CD14-positive monocyte (primary cell): ENCODE measurements around the gene KNTC1. TPM values are rescaled to one million over a fixed set of nuclear protein-coding genes. Genes with fewer than 3 reads are reported as not detected.
A peak's percentile ranks its signal among the peaks of the same experiment; 100 is the strongest.

Source experiments
- DNase-seq, 3 donors: peaks; one replicate each; pipeline ENCODE4 v3.0.0-alpha.2; 2011 to 2022
- H2AFZ ChIP-seq: 2 replicates; pipeline ENCODE4 v1.6.0; 2012; ENCODE audit warnings: mild to moderate bottlenecking, low read depth, low read length, inconsistent platforms; ENCODE audit not compliant: insufficient read depth, poor library complexity, severe bottlenecking
- H3K27ac ChIP-seq, 2 donors: 1 replicate in 1 of 2; 2 replicates in 1 of 2; pipeline ENCODE4 v1.5.1; 2012 to 2013; ENCODE audit warnings: low read length in 2 of 2, control low read depth in 1 of 2, inconsistent platforms in 1 of 2, low read depth in 1 of 2, mild to moderate bottlenecking in 1 of 2
- H3K27me3 ChIP-seq, 2 donors: one replicate each; pipeline versions ENCODE4 v1.6.0 to v1.6.1; 2011 to 2013; ENCODE audit warnings: low read length in 2 of 2; ENCODE audit not compliant: control insufficient read depth in 2 of 2, insufficient read depth in 2 of 2
- H3K36me3 ChIP-seq, 2 donors: replicated peaks in 1 of 2; 1 replicate in 1 of 2; 2 replicates in 1 of 2; pipeline versions ENCODE4 v1.5.1 to v1.6.1; 2012 to 2013; ENCODE audit warnings: low read length in 2 of 2, control low read depth in 1 of 2, inconsistent platforms in 1 of 2, mild to moderate bottlenecking in 1 of 2; ENCODE audit not compliant: insufficient read depth in 2 of 2, control insufficient read depth in 1 of 2
- H3K4me1 ChIP-seq, 2 donors: 1 replicate in 1 of 2; 2 replicates in 1 of 2; pipeline versions ENCODE4 v1.5.1 to v1.6.1; 2012 to 2013; ENCODE audit warnings: low read length in 2 of 2, control low read depth in 1 of 2, inconsistent platforms in 1 of 2, mild to moderate bottlenecking in 1 of 2, moderate library complexity in 1 of 2; ENCODE audit not compliant: insufficient read depth in 2 of 2, control insufficient read depth in 1 of 2
- H3K4me2 ChIP-seq: replicated peaks from 2 replicates; pipeline ENCODE3; 2012; ENCODE audit warnings: low read length, moderate library complexity, mild to moderate bottlenecking; ENCODE audit not compliant: poor library complexity, severe bottlenecking; ENCODE audit errors: extremely low read depth
- H3K4me3 ChIP-seq, 3 experiments: fragments of 200-600 bp in 1 of 3; sonication (generic) in 1 of 3; replicated peaks in 1 of 3; 1 replicate in 2 of 3; 2 replicates in 1 of 3; pipeline ENCODE4 v1.5.1; 2011 to 2013; ENCODE audit warnings: low read length in 3 of 3, mild to moderate bottlenecking in 3 of 3, control low read depth in 2 of 3, low read depth in 2 of 3, inconsistent platforms in 1 of 3, moderate library complexity in 1 of 3
- H3K79me2 ChIP-seq: 2 replicates; pipeline ENCODE4 v1.6.0; 2012; ENCODE audit warnings: mild to moderate bottlenecking, control low read depth, inconsistent platforms, low read length, moderate library complexity; ENCODE audit not compliant: insufficient read depth
- H3K9ac ChIP-seq: 2 replicates; pipeline ENCODE4 v1.6.0; 2017; ENCODE audit warnings: low read length, mild to moderate bottlenecking; ENCODE audit not compliant: insufficient read depth, poor library complexity, severe bottlenecking
- H3K9me3 ChIP-seq, 2 donors: replicated peaks in 1 of 2; 1 replicate in 1 of 2; 2 replicates in 1 of 2; pipeline versions ENCODE4 v1.5.1 to v1.6.1; 2012 to 2013; ENCODE audit warnings: low read length in 2 of 2, control low read depth in 1 of 2; ENCODE audit not compliant: control insufficient read depth in 1 of 2, insufficient read depth in 1 of 2
- H4K20me1 ChIP-seq: 2 replicates; pipeline ENCODE4 v1.6.0; 2012; ENCODE audit warnings: mild to moderate bottlenecking, low read length, control low read depth, moderate library complexity; ENCODE audit not compliant: insufficient read depth
- H3K27ac Mint-ChIP-seq, 7 donors: one replicate each; pipeline ENCODE4 v1.8.0; 2020; ENCODE audit warnings: mild to moderate bottlenecking in 7 of 7, mixed read lengths in 7 of 7, moderate library complexity in 6 of 7, inconsistent platforms in 2 of 7
- H3K27me3 Mint-ChIP-seq, 3 donors: one replicate each; pipeline ENCODE4 v1.8.0; 2021 to 2022; ENCODE audit warnings: low read depth in 3 of 3, mild to moderate bottlenecking in 3 of 3, mixed read lengths in 3 of 3, moderate library complexity in 3 of 3, inconsistent platforms in 1 of 3
- H3K36me3 Mint-ChIP-seq, 2 donors: one replicate each; pipeline ENCODE4 v1.8.0; 2020; ENCODE audit warnings: mixed read lengths in 2 of 2, inconsistent platforms in 1 of 2, mild to moderate bottlenecking in 1 of 2
- H3K4me1 Mint-ChIP-seq: one replicate; pipeline ENCODE4 v1.8.0; 2020; ENCODE audit warnings: mild to moderate bottlenecking, mixed read lengths
- H3K4me3 Mint-ChIP-seq, 2 donors: one replicate each; pipeline ENCODE4 v1.8.0; 2020; ENCODE audit warnings: mild to moderate bottlenecking in 2 of 2, mixed read lengths in 2 of 2, moderate library complexity in 1 of 2
- H3K9me3 Mint-ChIP-seq, 7 donors: one replicate each; pipeline ENCODE4 v1.8.0; 2020 to 2022; ENCODE audit warnings: mixed read lengths in 7 of 7, mild to moderate bottlenecking in 6 of 7, moderate library complexity in 6 of 7, inconsistent platforms in 2 of 7
- CTCF ChIP-seq: fragments of 200-600 bp; IDR thresholded peaks from one replicate; pipeline ENCODE4 v1.8.0; 2022; ENCODE audit warnings: antibody characterized with exemption, mild to moderate bottlenecking
- WGBS: methylation state at CpG from one replicate; pipeline ENCODE4 v1.1.5; 2013; ENCODE audit warnings: missing lambda C conversion rate; ENCODE audit not compliant: insufficient coverage; 5-methylcytosine and 5-hydroxymethylcytosine counted together
- intact Hi-C, 2 donors: fragments of 100-400 bp; cut with micrococcal nuclease; formaldehyde crosslinking; loops; one replicate each; pipeline versions ENCODE4 v1.15.0 to v1.15.1; 2023
- polyA plus RNA-seq, 3 donors: library from polyadenylated mRNA; depleted of rRNA in 1 of 3; unstranded in 2 of 3; stranded (reverse) in 1 of 3; fragments of 300-500 nt in 2 of 3; fragments of >200 nt in 1 of 3; fragmentation: Illumina TruSeq in 2 of 3; gene quantifications; 1 replicate in 2 of 3; 2 replicates in 1 of 3; pipeline ENCODE4 v1.2.3, GENCODE V29; 2012 to 2021

Gene KNTC1
- polyA plus RNA-seq, 3 donors = 0.65 to 10.3 (median 0.81) TPM

- peaks cover 33 to 56% of the 10 kb centered on the region in 2 donors for H3K36me3 Mint-ChIP-seq
- no peak overlapping the region for H3K4me3 Mint-ChIP-seq
- peaks cover 0 to 2% (median 0%) of the 10 kb centered on the region in 7 donors for H3K9me3 Mint-ChIP-seq
- WGBS = 100% methylated on average over 2 of the region's 7 CpGs
- DNase-seq = no peak
- Histone ChIP-seq H3K36me3 (peaks cover 28 to 56% of the 10 kb centered on the region in 2 donors), H3K9ac (no peak overlapping the region), H3K4me2 (no peak overlapping the region), H3K27me3 (no peaks in the 10 kb centered on the region), H3K27ac (no peak overlapping the region), H3K4me3 (no peak overlapping the region), H2AFZ (no peak overlapping the region), H4K20me1 (peaks cover 25% of the 10 kb centered on the region), H3K4me1 (peaks cover 7 to 19% of the 10 kb centered on the region in 2 donors), H3K79me2 (peaks cover 88% of the 10 kb centered on the region), H3K9me3 (no peaks in the 10 kb centered on the region)
- peak overlapping the region in 4 of 7 donors; percentile 42 to 68 (median 51) for H3K27ac Mint-ChIP-seq
- no peak for TF ChIP-seq CTCF
- intact Hi-C loops = no loop called here
- peaks cover 22% of the 10 kb centered on the region for H3K4me1 Mint-ChIP-seq
- no peaks in the 10 kb centered on the region for H3K27me3 Mint-ChIP-seq
Observed at GRCh38 chr12:122495258-122495657, 31.8 kb upstream of the KNTC1 start.

- Histone ChIP-seq H3K36me3 (peaks cover 26 to 44% of the 10 kb centered on the region in 2 donors), H3K4me2 (peak overlapping the region; percentile 89), H4K20me1 (peaks cover 28% of the 10 kb centered on the region), H3K9ac (peak overlapping the region; percentile 98), H3K79me2 (peaks cover 62% of the 10 kb centered on the region), H3K27ac (peak overlapping the region; percentile 84 to 99), H3K4me3 (peak overlapping the region; percentile 71 to 99 (median 78)), H3K27me3 (no peaks in the 10 kb centered on the region), H2AFZ (peak overlapping the region; percentile 99), H3K4me1 (peaks cover 24 to 42% of the 10 kb centered on the region in 2 donors), H3K9me3 (no peaks in the 10 kb centered on the region)
- Mint-ChIP-seq H3K4me3 (peak overlapping the region; percentile 95 to 98), H3K27me3 (peaks cover 0 to 2% (median 0%) of the 10 kb centered on the region in 3 donors), H3K9me3 (peaks cover 0 to 2% (median 0%) of the 10 kb centered on the region in 7 donors), H3K27ac (peak overlapping the region; percentile 95 to 99 (median 99)), H3K4me1 (peaks cover 36% of the 10 kb centered on the region), H3K36me3 (peaks cover 25 to 42% of the 10 kb centered on the region in 2 donors)
- under 1% methylated on average over 34 of the region's 47 CpGs for WGBS
- peak; percentile 23 to 54 (median 23) for DNase-seq
- TF ChIP-seq CTCF = no peak
- intact Hi-C loops = loop anchor here in 1 of 2 donors (10.0 kb wide), 1 partner anchor 235 kb away; the partner anchor contains the start of gene VPS33A
Observed at GRCh38 chr12:122499991-122500684, 26.9 kb upstream of the KNTC1 start.
